Spinal cord (tissue), 10 donors: ENCODE data around the gene MEGF10. TPM values are rescaled to one million over a fixed set of nuclear protein-coding genes. Genes with fewer than 3 reads are reported as not detected.

ENCODE experiments used
- DNase-seq, 6 donors: peaks; one replicate each; pipeline versions ENCODE4 v3.0.0 to v3.0.0-alpha.2; 2013 to 2015; ENCODE audit warnings: low spot score in 6 of 6, low read depth in 4 of 6
- H3K27ac ChIP-seq: one replicate; pipeline ENCODE4 v1.5.1; 2013; ENCODE audit warnings: low read depth, low read length, control low read depth
- H3K27me3 ChIP-seq: one replicate; pipeline ENCODE4 v1.6.1; 2013; ENCODE audit warnings: low read length; ENCODE audit not compliant: control insufficient read depth, insufficient read depth
- H3K36me3 ChIP-seq: one replicate; pipeline ENCODE4 v1.6.1; 2013; ENCODE audit warnings: low read length; ENCODE audit not compliant: control insufficient read depth, insufficient read depth
- H3K4me1 ChIP-seq: one replicate; pipeline ENCODE4 v1.6.1; 2013; ENCODE audit warnings: low read length; ENCODE audit not compliant: control insufficient read depth, insufficient read depth
- H3K4me3 ChIP-seq: one replicate; pipeline ENCODE4 v1.5.1; 2013; ENCODE audit warnings: low read depth, low read length, control low read depth
- H3K9me3 ChIP-seq: one replicate; pipeline ENCODE4 v1.6.1; 2013; ENCODE audit warnings: low read length; ENCODE audit not compliant: control insufficient read depth, insufficient read depth
- WGBS: methylation state at CpG from one replicate; pipeline ENCODE4 v1.1.5; 2013; ENCODE audit warnings: missing lambda C conversion rate; ENCODE audit not compliant: insufficient coverage; 5-methylcytosine and 5-hydroxymethylcytosine counted together
- polyA plus RNA-seq, 2 donors: library from polyadenylated mRNA; unstranded; fragments of 120-200 nt; gene quantifications; one replicate each; pipeline ENCODE4 v1.2.1, GENCODE V29; 2013; ENCODE audit not compliant: insufficient read length in 2 of 2
- total RNA-seq, 2 donors: library from RNA; depleted of rRNA in 1 of 2; stranded (reverse); fragments of 120-200 nt in 1 of 2; fragments of >200 nt in 1 of 2; gene quantifications; one replicate each; pipeline versions ENCODE4 v1.2.3 to v1.2.4, GENCODE V29; 2013 to 2014
- donor health status: healthy.

MEGF10 gene
- total and polyA plus RNA-seq, 4 donors: 18.5 to 31.2 (median 29.2) TPM

- Histone ChIP-seq H3K9me3 (no peaks in the 10 kb centered on the region), H3K4me1 (peaks cover 4% of the 10 kb centered on the region), H3K4me3 (no peak overlapping the region), H3K36me3 (no peaks in the 10 kb centered on the region), H3K27me3 (no peaks in the 10 kb centered on the region), H3K27ac (no peak overlapping the region)
- DNase-seq: peak in 3 of 6 donors; percentile 28 to 89 (median 57)
- 31% methylated on average over 8 of the region's 11 CpGs for WGBS
These were observed 9.9 kb upstream of the MEGF10 start for GRCh38 chr5:127280491-127281220.

DNA sequence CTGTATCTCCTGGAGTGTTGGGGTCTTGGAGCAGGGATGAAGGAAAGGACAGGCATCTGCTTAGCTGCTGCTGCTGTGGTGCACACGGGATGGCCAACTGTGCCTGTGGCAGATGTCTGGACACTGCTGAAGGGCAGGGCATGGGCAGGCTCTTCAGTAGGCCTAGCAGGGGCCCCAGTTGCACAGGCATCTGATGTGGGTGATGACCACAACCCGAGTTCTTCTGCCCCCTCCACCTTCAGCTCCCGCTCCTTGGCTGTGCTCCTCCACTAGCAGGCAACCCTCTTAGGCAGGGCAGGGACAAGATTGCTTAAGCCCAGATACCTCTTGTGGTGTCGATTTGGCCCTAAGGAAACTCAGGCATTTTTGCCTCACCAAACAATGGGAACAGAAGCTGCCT is 9.0 kb upstream of the MEGF10 start:
- DNase-seq: no peak
- H3K4me1 ChIP-seq: peaks cover 4% of the 10 kb centered on the region
- no peak overlapping the region for H3K27ac ChIP-seq
- 79% methylated on average over 3 of the region's 4 CpGs for WGBS
- no peak overlapping the region for H3K4me3 ChIP-seq
- H3K9me3 ChIP-seq: no peaks in the 10 kb centered on the region
- H3K36me3 ChIP-seq: no peaks in the 10 kb centered on the region
- H3K27me3 ChIP-seq: no peaks in the 10 kb centered on the region

DNA sequence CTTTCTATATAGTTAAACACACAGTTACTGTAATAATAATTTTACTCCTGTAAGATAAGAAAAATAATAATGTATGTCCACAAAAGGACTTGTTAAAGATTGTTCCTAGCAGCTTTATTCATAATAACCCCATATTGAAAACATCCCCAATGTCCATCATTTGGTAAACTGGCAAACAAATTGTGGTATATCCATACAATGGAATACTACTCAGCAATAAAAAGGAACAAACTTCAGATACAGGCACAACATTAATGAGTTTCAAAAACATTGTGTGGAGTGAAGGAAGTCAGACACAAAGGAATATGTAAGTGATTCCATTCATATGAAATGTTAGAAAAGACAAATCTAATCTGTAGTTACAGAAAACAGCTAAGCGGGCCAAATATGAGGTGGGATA is 1.9 kb upstream of the MEGF10 start:
- Histone ChIP-seq H3K27me3 (peaks cover 4% of the 10 kb centered on the region), H3K9me3 (peaks cover 4% of the 10 kb centered on the region), H3K4me3 (no peak overlapping the region), H3K27ac (no peak overlapping the region), H3K4me1 (peaks cover 14% of the 10 kb centered on the region), H3K36me3 (no peaks in the 10 kb centered on the region)
- 100% methylated on average over 1 of the region's 1 CpG for WGBS
- no peak for DNase-seq

DNA sequence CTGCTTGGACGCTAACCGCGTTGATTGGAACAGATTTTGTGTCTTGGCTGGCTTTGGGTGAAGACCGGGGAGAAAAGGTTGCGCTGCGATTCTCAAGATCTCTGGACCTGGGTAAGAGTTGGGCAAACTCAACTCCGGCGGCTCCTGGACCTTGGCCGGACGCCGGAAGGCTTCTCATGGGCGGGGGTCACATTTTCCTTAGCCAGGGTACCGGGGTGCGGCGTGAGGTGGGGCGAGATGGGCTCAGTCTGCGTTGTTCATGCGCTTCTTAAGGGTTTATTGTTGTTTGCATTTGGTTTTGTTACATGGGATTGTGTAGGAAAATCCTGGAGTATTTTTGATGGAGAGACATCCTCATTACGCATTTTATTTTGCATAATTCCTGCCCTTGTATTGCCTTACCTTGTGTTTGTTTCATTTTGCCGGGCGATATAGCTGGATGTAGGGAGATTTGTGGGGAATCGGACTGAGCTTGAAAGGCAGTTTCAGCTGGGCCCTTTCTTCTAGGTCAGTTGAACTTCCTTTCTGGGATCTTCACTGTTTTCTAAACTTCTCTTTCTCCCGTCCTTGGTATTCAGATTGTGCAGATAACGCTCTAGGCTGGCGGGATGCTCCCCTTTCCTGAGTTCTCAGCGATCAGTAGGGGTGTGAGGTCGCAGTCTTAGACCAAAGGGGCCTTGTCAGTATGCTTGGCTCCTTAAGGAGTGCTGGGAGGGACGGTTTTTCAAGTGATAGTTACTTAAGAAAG is 524 bp downstream of the MEGF10 start:
- peak in 2 of 6 donors; percentile 41 to 47 for DNase-seq
- Histone ChIP-seq H3K9me3 (peaks cover 4% of the 10 kb centered on the region), H3K4me1 (peaks cover 14% of the 10 kb centered on the region), H3K36me3 (no peaks in the 10 kb centered on the region), H3K4me3 (peak overlapping the region; percentile 71), H3K27ac (peak overlapping the region; percentile 92), H3K27me3 (peaks cover 4% of the 10 kb centered on the region)
- WGBS: 4% methylated on average over 18 of the region's 28 CpGs

- no peaks in the 10 kb centered on the region for H3K36me3 ChIP-seq
- peak overlapping the region; percentile 71 for H3K4me3 ChIP-seq
- 57% methylated on average over 1 of the region's 2 CpGs for WGBS
These were observed 1.6 kb downstream of the MEGF10 start for GRCh38 chr5:127292030-127292735.

DNA sequence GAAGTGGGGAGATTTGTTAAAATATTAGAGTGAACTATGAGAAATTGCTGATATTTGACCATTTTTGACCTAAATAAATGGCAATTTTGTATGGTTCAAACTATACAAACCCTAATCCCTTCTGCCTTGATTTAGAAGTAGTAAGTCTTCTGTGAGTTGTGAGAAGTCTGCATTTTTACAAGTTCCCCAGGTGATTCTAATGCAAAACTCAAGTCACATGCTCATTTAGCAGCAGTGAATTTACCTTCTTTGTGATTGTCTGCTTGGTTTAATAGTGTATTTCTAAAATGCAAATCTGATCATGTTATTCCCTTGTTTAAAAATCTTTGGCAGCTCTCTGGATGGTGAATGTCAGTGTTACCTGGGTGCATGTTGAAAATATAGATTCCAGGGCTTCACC is 2.8 kb downstream of the MEGF10 start:
- Histone ChIP-seq H3K27me3 (peaks cover 4% of the 10 kb centered on the region), H3K36me3 (no peaks in the 10 kb centered on the region), H3K9me3 (peaks cover 4% of the 10 kb centered on the region), H3K4me3 (no peak overlapping the region), H3K27ac (no peak overlapping the region), H3K4me1 (peaks cover 16% of the 10 kb centered on the region)
- DNase-seq: no peak

More at GRCh38 chr5:127292030-127292735, 1.6 kb downstream of the MEGF10 start:
- Histone ChIP-seq H3K4me1 (peaks cover 14% of the 10 kb centered on the region), H3K9me3 (peaks cover 4% of the 10 kb centered on the region), H3K27me3 (peaks cover 4% of the 10 kb centered on the region), H3K27ac (peak overlapping the region; percentile 92)
- no peak for DNase-seq

- no peak overlapping the region for H3K27ac ChIP-seq
- peaks cover 21% of the 10 kb centered on the region for H3K4me1 ChIP-seq
- no CpG with 5 or more reads among the region's 1 CpG for whole genome bisulfite sequencing
These were observed 4.2 kb downstream of the MEGF10 start for GRCh38 chr5:127294829-127295228.

DNA sequence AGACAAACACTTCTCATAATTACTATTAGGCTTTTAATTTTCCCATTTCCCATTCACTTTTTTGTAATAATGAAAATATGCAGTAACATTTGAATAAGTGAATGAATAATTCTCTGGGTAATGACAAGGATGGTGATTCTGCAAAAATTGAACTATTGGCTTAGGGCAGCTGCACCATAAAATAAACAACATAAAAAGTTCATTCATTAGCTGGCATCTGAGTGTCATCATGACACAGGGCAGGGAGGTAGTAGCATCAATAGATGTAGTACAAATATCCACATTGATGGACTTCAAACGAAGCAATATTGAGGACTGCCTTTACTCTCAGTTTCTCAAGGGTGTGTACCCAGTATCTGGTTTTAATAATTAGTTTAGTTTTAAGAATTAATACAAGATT is 4.9 kb downstream of the MEGF10 start:
- Histone ChIP-seq H3K4me3 (no peak overlapping the region), H3K27ac (no peak overlapping the region)

More at GRCh38 chr5:127294829-127295228, 4.2 kb downstream of the MEGF10 start:
- H3K4me3 ChIP-seq: no peak overlapping the region
- no peaks in the 10 kb centered on the region for H3K36me3 ChIP-seq
- peaks cover 4% of the 10 kb centered on the region for H3K27me3 ChIP-seq
- DNase-seq: no peak
- no peaks in the 10 kb centered on the region for H3K9me3 ChIP-seq

DNA sequence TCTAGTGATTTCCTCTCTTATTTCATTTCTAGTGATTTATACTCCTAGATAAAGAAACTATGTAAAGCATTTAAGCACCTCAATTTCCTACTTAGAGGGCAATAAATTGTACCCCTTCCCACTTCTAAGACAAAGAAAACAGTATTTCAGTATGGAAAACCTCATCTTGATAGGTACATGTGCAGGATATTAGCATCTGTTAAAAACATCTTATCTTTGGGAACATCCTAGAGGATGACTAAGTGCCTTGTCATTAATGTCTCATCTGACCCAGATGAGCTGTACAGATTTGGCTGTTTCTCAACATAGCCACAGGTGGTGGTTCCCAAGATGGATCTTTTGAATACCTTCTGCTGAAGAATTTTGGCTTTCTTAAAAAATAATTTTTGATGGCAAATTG is 5.7 kb downstream of the MEGF10 start:
- Histone ChIP-seq H3K4me1 (peaks cover 8% of the 10 kb centered on the region), H3K9me3 (no peaks in the 10 kb centered on the region), H3K4me3 (no peak overlapping the region), H3K36me3 (no peaks in the 10 kb centered on the region), H3K27ac (no peak overlapping the region), H3K27me3 (peaks cover 1% of the 10 kb centered on the region)
- no peak for DNase-seq

More for the DNA sequence above, 4.9 kb downstream of the MEGF10 start:
- no CpG with 5 or more reads among the region's 1 CpG for WGBS
- Histone ChIP-seq H3K4me1 (peaks cover 15% of the 10 kb centered on the region), H3K36me3 (no peaks in the 10 kb centered on the region), H3K27me3 (peaks cover 2% of the 10 kb centered on the region), H3K9me3 (no peaks in the 10 kb centered on the region)
- DNase-seq: no peak
